Lung (tissue), 12 donors: ENCODE data around the gene ZNF536. TPM values are rescaled to one million over a fixed set of nuclear protein-coding genes. Genes with fewer than 3 reads are reported as not detected.
"Not testable (repeated sequence)": the region's sequence is repeated elsewhere in the genome, so short reads cannot be mapped to it uniquely, and the experiment has no call there.

Source experiments
- ATAC-seq: fragments of 200-7000 bp; cut with Tn5 transposase; one replicate; pipeline ENCODE4 v1.9.1; 2020; ENCODE audit warnings: moderate number of reproducible peaks; ENCODE audit not compliant: insufficient read depth, low FRiP score
- DNase-seq, 3 donors: peaks; one replicate each; pipeline ENCODE4 v3.0.0-alpha.2; 2013 to 2017
- H3K27ac ChIP-seq, 2 donors: one replicate each; pipeline ENCODE4 v1.5.1; 2013; ENCODE audit warnings: mild to moderate bottlenecking in 2 of 2, moderate library complexity in 2 of 2, control low read depth in 1 of 2, inconsistent platforms in 1 of 2, low read depth in 1 of 2, low read length in 1 of 2
- H3K27me3 ChIP-seq, 3 donors: one replicate each; pipeline ENCODE4 v1.5.1; 2013; ENCODE audit warnings: low read length in 2 of 3; ENCODE audit not compliant: control insufficient read depth in 3 of 3, insufficient read depth in 3 of 3
- H3K36me3 ChIP-seq, 4 donors: one replicate each; pipeline ENCODE4 v1.5.1; 2013; ENCODE audit warnings: low read length in 4 of 4, mild to moderate bottlenecking in 1 of 4, moderate library complexity in 1 of 4; ENCODE audit not compliant: control insufficient read depth in 4 of 4, insufficient read depth in 4 of 4
- H3K4me1 ChIP-seq, 5 donors: one replicate each; pipeline ENCODE4 v1.5.1; 2013; ENCODE audit warnings: low read length in 5 of 5, mild to moderate bottlenecking in 2 of 5, moderate library complexity in 1 of 5; ENCODE audit not compliant: control insufficient read depth in 5 of 5, insufficient read depth in 5 of 5
- H3K4me3 ChIP-seq: one replicate; pipeline ENCODE4 v1.5.1; 2013; ENCODE audit warnings: mild to moderate bottlenecking, control low read depth, moderate library complexity
- H3K9ac ChIP-seq, 2 donors: one replicate each; pipeline ENCODE4 v1.5.1; 2013; ENCODE audit warnings: low read length in 2 of 2, control low read depth in 1 of 2; ENCODE audit not compliant: insufficient read depth in 1 of 2
- H3K9me3 ChIP-seq, 4 donors: one replicate each; pipeline ENCODE4 v1.5.1; 2013; ENCODE audit warnings: low read length in 3 of 4, mild to moderate bottlenecking in 1 of 4, moderate library complexity in 1 of 4; ENCODE audit not compliant: control insufficient read depth in 4 of 4, insufficient read depth in 3 of 4
- CTCF ChIP-seq: IDR thresholded peaks from 2 replicates; pipeline ENCODE4 v1.5.1; 2012; ENCODE audit warnings: mild to moderate bottlenecking; ENCODE audit errors: control extremely low read depth, extremely low read depth
- WGBS, 2 donors: extraction: QIAGEN DNeasy Blood & Tissue Kit; methylation state at CpG; one replicate each; pipeline ENCODE4 v1.1.7; 2013; 5-methylcytosine and 5-hydroxymethylcytosine counted together
- polyA plus RNA-seq, 2 donors: library from polyadenylated mRNA; stranded (reverse); fragments of 200-250 nt; gene quantifications; one replicate each; pipeline ENCODE4 v1.2.1, GENCODE V29; 2013
- total RNA-seq, 2 donors: library from RNA; depleted of rRNA in 1 of 2; stranded (reverse); fragments of >200 nt in 1 of 2; gene quantifications; one replicate each; pipeline ENCODE4 v1.2.1, GENCODE V29; 2014 to 2021
- donor health status: control.
- donor health status: control.
- donor health status: Bipolar disorder and iron deficiency.
- donor health status: healthy.
- donor health status: DM: yes; HTN: yes; CAD: no.

The ZNF536 gene
- total and polyA plus RNA-seq, 4 donors = 0.07 to 5.6 (median 0.21) TPM

GRCh38 chr19:30444253-30444671 is 72.1 kb downstream of the ZNF536 start:
- peaks cover 0 to 30% (median 1%) of the 10 kb centered on the region in 5 donors for H3K4me1 ChIP-seq
- H3K9me3 ChIP-seq = peaks cover 0 to 6% (median 0%) of the 10 kb centered on the region in 4 donors
- H3K36me3 ChIP-seq = no peaks in the 10 kb centered on the region
- no peak for DNase-seq
- no peak overlapping the region for H3K27ac ChIP-seq
- no peak overlapping the region for H3K9ac ChIP-seq
- no peak overlapping the region for H3K4me3 ChIP-seq
- WGBS, 2 donors = 95 to 96% methylated on average over 37 of the region's 37 CpGs
- no peak for ATAC-seq
- H3K27me3 ChIP-seq = peaks cover 0 to 10% (median 0%) of the 10 kb centered on the region in 3 donors
- TF ChIP-seq CTCF = no peak

DNA sequence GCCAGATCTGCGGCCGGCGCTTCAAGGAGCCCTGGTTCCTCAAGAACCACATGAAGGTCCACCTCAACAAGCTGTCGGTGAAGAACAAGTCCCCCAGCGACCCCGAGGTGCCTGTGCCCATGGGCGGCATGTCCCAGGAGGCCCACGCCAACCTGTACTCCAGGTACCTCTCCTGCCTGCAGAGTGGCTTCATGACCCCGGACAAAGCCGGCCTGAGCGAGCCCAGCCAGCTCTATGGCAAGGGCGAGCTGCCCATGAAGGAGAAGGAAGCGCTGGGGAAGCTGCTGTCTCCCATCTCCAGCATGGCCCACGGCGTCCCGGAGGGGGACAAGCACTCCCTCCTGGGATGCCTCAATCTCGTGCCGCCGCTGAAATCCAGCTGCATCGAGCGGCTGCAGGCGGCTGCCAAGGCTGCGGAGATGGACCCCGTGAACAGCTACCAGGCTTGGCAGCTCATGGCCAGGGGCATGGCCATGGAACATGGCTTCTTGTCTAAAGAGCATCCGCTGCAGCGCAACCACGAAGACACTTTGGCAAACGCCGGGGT is 72.6 kb downstream of the ZNF536 start:
- Histone ChIP-seq H3K36me3 (no peaks in the 10 kb centered on the region), H3K4me1 (peaks cover 0 to 35% (median 2%) of the 10 kb centered on the region in 5 donors), H3K27ac (no peak overlapping the region), H3K4me3 (no peak overlapping the region), H3K9me3 (peaks cover 0 to 6% (median 0%) of the 10 kb centered on the region in 4 donors), H3K9ac (no peak overlapping the region), H3K27me3 (peaks cover 0 to 11% (median 0%) of the 10 kb centered on the region in 3 donors)
- no peak for ATAC-seq
- no peak for TF ChIP-seq CTCF
- DNase-seq = no peak
- WGBS, 2 donors = 95% methylated on average over 28 to 29 of the region's 29 CpGs

GRCh38 chr19:30445385-30445784 is 73.2 kb downstream of the ZNF536 start:
- H3K9me3 ChIP-seq = peaks cover 0 to 6% (median 0%) of the 10 kb centered on the region in 4 donors
- no peaks in the 10 kb centered on the region for H3K36me3 ChIP-seq
- peaks cover 0 to 11% (median 0%) of the 10 kb centered on the region in 3 donors for H3K27me3 ChIP-seq
- ATAC-seq = no peak
- DNase-seq = no peak
- no peak overlapping the region for H3K4me3 ChIP-seq
- no peak for TF ChIP-seq CTCF
- peaks cover 0 to 39% (median 3%) of the 10 kb centered on the region in 5 donors for H3K4me1 ChIP-seq
- no peak overlapping the region for H3K9ac ChIP-seq
- H3K27ac ChIP-seq = no peak overlapping the region
- WGBS, 2 donors = 94 to 96% methylated on average over 29 of the region's 29 CpGs

- not testable (repeated sequence) for H3K27ac ChIP-seq, H3K36me3 ChIP-seq, H3K4me3 ChIP-seq, ATAC-seq, H3K9me3 ChIP-seq, DNase-seq, H3K9ac ChIP-seq
- WGBS, 2 donors = 93 to 95% methylated on average over 9 of the region's 9 CpGs
- H3K4me1 ChIP-seq = peaks cover 0 to 43% (median 3%) of the 10 kb centered on the region in 5 donors
- H3K27me3 ChIP-seq = peaks cover 0 to 11% (median 0%) of the 10 kb centered on the region in 3 donors
Measured at GRCh38 chr19:30446120-30446519, 73.9 kb downstream of the ZNF536 start.
